GM12874 (cell line): ENCODE measurements around the gene F12.

Source experiments
- TF ChIP-seq, protein P1 (sequence below): IDR thresholded peaks from 2 replicates; pipeline ENCODE4 v1.5.1; 2011; ENCODE audit warnings: low read depth, mild to moderate bottlenecking, control low read depth, low read length, moderate library complexity; ENCODE audit not compliant: insufficient read depth

The F12 gene

DNA sequence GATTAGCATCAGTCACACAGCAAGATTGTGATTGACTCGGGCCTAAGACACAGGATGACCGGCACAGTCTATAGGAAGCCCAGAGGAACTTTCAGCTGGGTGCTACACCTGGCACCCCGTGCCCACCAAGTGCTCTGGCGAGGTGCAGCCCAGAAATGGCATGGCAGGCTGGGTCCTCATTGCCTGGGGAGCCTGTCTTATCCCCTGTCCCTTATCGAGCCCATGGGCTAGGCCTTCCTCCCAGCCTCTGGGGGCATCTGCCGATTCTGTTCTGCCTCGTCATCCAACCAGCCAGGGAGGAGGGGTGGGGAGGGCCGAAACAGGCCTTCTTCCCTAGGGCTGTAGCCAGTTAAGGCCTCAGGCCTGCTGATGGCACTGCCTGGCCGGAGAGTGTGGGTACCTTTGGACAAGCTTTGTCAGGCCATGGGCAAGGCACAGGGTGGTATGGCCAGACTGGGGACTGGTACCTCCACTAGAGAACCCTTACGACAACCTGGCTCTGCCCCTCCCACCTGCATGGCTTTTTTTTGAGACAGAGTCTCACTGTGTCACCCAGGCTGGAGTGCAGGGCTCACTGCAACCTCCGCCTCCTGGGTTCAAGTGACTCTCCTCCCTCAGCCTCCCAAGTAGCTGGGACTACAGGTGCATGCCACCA, 18.7 kb upstream of the F12 start:
- TF ChIP-seq, protein P1, sequence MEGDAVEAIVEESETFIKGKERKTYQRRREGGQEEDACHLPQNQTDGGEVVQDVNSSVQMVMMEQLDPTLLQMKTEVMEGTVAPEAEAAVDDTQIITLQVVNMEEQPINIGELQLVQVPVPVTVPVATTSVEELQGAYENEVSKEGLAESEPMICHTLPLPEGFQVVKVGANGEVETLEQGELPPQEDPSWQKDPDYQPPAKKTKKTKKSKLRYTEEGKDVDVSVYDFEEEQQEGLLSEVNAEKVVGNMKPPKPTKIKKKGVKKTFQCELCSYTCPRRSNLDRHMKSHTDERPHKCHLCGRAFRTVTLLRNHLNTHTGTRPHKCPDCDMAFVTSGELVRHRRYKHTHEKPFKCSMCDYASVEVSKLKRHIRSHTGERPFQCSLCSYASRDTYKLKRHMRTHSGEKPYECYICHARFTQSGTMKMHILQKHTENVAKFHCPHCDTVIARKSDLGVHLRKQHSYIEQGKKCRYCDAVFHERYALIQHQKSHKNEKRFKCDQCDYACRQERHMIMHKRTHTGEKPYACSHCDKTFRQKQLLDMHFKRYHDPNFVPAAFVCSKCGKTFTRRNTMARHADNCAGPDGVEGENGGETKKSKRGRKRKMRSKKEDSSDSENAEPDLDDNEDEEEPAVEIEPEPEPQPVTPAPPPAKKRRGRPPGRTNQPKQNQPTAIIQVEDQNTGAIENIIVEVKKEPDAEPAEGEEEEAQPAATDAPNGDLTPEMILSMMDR = no peak

DNA sequence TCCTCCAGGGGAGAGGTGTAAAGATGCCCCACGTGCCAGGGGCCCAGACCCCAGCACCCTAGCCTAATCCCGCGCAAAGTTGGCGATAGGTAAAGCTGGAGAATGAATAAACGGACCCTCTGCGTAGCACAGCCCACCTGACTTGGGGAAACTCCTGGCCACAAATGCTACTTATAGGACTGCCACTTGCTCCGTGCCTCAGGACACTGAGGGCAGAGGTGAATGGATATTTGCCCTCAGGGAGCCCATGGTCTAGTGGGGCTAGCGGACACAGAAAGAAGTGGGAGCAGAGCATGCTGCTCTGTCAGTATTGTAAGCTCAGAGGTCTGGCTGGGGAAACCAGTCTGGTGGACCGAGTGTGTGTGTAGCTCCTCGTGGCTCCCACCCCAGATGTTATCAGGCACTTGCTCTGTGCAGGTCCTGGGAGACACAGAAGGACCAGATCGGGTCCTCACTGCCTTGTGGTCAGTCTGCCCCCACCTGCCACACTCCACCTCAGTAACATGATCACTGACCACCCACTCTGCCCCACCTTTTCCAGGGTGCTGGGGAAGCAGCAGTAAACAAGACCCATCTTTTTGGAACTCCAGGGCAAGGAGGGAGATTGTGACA, 18.0 kb upstream of the F12 start:
- TF ChIP-seq, protein P1 = no peak

DNA sequence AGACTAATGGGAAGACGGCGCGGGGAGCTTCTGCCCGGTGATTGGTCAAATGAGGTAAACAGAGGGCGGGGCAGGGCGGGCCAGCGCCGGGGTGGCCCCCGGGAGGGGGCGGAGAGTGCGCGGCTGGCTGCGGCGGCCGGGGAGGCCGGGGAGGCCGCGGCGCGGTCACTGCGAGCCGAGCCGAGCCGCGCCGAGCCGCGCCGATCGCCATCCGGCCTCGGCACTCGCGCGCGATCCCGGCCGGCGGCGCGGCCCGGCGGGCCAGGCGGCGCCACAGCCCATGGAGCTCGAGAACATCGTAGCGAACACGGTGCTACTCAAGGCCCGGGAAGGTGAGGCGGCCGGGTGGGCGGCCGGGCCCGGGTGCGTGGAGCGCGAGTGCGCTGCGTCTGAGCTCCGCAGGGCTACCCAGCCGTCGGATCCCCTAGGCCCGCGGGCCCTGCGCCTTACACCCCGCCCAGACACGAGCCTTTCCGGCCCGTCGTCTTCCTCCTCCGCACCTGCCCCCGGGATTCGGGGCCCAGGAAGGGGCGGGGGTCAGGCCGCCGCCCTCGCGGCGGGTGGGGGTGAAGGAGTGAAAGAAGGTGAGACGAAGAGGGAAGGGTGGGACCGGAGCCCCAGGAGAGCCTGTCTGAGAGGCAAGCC, 17.3 kb upstream of the F12 start, which contains the start of gene GRK6:
TSS of gene GRK6 (plus strand) at position 111 of the 645 bp plus-strand sequence. CDS start at position 281, 170 bp downstream.
- TF ChIP-seq, protein P1 = no peak

DNA sequence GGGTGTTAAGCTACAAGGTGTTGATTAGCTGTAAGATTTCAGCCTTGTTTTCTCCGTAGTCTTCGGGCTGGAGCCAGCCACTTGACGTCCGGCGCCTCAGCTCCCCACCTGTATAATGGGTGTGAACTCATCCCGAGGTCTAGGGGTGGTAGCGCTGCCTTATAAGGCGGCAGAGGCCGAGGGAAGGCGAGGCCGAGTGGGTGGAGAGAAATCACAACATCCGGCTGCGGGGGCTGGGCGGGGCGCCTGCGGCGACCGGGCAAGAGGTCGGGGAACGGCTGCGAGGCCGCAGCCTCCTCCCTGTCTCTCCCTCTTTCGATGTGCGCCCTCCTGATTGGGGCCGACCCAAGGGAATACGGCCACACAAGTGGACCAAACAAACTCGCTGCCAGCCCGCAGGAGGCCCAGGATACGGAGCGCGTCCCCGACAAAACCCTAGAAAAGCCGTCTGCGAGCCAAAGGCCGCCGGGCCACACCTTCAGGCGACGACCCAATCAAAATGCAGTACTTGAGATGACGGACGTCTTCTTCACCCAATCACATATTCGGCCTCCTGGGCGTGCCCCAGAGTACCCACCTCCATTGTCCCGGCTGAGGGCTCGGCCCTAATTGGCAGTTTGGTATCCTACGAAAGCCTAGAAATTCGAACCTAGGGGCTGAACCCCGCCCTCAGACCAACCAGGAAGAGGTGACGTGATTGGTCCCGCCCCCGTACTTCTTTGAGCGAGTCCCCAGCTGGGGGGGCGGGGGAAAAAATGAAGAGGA, 16.6 kb upstream of the F12 start:
- TF ChIP-seq, protein P1 = no peak

DNA sequence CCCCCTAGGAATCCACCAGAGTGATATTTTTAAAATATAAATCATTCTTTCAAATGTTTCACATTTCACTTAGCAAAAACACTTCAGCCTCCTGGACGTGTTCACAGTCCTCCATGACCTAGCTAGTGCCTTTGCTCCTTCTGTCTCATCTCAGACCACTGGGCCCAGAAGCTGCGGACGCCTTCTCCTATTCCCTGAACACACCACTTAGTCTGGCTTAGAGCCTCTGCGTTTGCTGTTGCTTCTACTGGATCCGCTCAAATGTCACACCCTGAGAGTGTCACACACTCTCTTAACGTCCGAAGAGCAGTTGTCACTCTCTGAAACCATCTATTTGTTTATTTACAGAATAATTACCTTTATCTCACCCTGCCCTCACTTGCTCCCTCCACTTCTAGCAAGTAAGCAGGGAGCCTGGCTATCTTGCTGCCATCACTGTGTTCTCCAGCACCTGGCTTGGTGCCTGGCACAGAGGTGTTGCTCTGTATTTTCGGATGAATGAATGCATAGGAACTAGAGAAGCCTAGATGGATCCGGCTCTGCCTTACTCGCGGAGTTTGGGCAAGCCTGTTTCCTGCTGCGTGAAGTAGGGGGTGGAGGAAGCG, 15.9 kb upstream of the F12 start:
- TF ChIP-seq, protein P1 = no peak

DNA sequence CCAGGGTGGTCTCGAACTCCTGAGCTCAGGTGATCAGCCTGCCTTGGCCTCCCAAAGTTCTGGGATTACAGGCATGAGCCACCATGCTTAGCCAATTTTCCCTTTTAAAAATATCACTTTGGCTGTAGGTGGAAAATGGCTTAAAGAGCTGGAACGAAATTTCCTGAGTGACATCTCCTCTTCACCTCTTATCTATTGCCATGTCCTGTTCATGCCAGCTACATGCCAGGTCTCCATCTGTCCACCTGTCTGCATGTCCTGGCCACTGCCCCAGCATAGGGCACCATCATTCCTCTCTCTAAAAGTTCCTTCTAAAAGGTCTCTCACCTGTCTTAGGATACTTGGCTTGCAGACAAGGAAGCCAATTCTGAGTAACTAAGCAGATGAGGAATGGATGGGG, 14.3 kb upstream of the F12 start:
- TF ChIP-seq, protein P1 = no peak
